Mesothelial cell of epicardium (in vitro differentiated cells): Measurements from ENCODE around the gene FMN2. TPM values are rescaled to one million over a fixed set of nuclear protein-coding genes. Genes with fewer than 3 reads are reported as not detected.
"Not testable (repeated sequence)": the region's sequence is repeated elsewhere in the genome, so short reads cannot be mapped to it uniquely, and the experiment has no call there.

ENCODE experiments used
- DNase-seq, 2 experiments: peaks; one replicate each; pipeline ENCODE4 v3.0.0; 2021; ENCODE audit warnings: low spot score in 2 of 2; ENCODE audit not compliant: unreplicated experiment in 2 of 2
- H3K27ac Mint-ChIP-seq: 2 replicates; pipeline ENCODE4 v1.8.0; 2021; ENCODE audit warnings: mixed read lengths
- H3K27me3 Mint-ChIP-seq: 2 replicates; pipeline ENCODE4 v1.8.0; 2021; ENCODE audit warnings: low read depth, mixed read lengths
- H3K36me3 Mint-ChIP-seq: 2 replicates; pipeline ENCODE4 v1.8.0; 2021; ENCODE audit warnings: mixed read lengths
- H3K4me1 Mint-ChIP-seq: 2 replicates; pipeline ENCODE4 v1.8.0; 2021; ENCODE audit warnings: mixed read lengths
- H3K4me3 Mint-ChIP-seq: 2 replicates; pipeline ENCODE4 v1.8.0; 2021; ENCODE audit warnings: mild to moderate bottlenecking, moderate library complexity, mixed read lengths
- H3K9me3 Mint-ChIP-seq: 2 replicates; pipeline ENCODE4 v1.8.0; 2021; ENCODE audit warnings: mixed read lengths
- total RNA-seq: library from RNA; stranded (reverse); gene quantifications from 3 replicates; pipeline ENCODE4 v1.2.1, GENCODE V29; 2021
- TF ChIP-seq, protein P1 (sequence below): fragments of 200-600 bp; sonication (generic); IDR thresholded peaks from one replicate; pipeline ENCODE4 v1.5.0; 2021; ENCODE audit warnings: antibody characterized with exemption; ENCODE audit not compliant: unreplicated experiment

Gene FMN2
- total RNA-seq, 1 donor from 2014 or later: 0.54 TPM

DNA sequence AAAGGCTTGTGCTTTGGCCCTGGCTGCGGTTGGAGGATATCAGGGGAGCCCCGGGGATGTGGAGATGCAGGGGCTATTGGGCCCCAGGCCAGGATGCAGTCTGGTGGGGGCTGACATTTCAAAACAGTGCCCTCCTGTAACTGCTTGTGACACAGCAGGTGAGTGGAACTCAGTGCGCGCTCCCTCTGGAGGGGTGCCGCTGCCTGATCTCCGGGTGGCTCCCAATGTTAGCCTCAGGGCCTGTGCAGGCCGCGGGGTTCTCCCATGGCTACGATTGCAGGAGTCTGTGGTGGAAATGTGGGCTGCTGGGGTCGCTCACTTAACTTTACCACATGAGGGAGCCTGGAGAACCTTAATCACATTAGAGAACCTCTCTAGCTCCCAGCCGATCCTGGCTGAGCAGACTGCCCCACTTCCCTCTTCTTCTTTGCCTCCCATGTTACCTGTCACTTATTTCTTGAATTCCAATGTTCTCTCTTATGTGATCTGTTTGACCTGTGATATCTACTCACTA lies 163.2 kb downstream of the FMN2 start:
- no peaks in the 10 kb centered on the region for H3K36me3 Mint-ChIP-seq
- TF ChIP-seq, protein P1, sequence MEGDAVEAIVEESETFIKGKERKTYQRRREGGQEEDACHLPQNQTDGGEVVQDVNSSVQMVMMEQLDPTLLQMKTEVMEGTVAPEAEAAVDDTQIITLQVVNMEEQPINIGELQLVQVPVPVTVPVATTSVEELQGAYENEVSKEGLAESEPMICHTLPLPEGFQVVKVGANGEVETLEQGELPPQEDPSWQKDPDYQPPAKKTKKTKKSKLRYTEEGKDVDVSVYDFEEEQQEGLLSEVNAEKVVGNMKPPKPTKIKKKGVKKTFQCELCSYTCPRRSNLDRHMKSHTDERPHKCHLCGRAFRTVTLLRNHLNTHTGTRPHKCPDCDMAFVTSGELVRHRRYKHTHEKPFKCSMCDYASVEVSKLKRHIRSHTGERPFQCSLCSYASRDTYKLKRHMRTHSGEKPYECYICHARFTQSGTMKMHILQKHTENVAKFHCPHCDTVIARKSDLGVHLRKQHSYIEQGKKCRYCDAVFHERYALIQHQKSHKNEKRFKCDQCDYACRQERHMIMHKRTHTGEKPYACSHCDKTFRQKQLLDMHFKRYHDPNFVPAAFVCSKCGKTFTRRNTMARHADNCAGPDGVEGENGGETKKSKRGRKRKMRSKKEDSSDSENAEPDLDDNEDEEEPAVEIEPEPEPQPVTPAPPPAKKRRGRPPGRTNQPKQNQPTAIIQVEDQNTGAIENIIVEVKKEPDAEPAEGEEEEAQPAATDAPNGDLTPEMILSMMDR: no peak
- H3K27ac Mint-ChIP-seq: no peak overlapping the region
- H3K27me3 Mint-ChIP-seq: no peaks in the 10 kb centered on the region
- H3K9me3 Mint-ChIP-seq: peaks cover 35% of the 10 kb centered on the region
- H3K4me3 Mint-ChIP-seq: no peak overlapping the region
- no peaks in the 10 kb centered on the region for H3K4me1 Mint-ChIP-seq
- DNase-seq: no peak

DNA sequence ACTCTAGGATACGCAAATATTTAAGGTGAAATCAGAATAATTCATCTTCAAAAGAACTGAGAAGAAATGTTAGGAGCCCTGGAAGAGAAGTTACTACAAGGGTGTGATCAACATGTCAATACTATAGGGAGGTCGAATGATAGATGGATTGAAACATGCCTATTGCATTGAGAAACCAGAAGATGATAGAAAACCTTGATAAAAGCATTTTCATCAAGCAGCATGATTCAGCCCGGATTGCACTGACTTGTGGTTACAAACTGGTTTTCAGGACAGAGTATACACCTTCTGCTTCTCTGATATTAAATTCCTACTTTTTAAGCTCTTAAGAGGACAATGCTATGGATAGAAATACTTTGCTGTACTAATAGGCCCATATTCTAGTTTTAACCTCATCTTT lies 164.2 kb downstream of the FMN2 start:
- no peak overlapping the region for H3K4me3 Mint-ChIP-seq
- TF ChIP-seq, protein P1: no peak
- no peaks in the 10 kb centered on the region for H3K27me3 Mint-ChIP-seq
- no peak overlapping the region for H3K27ac Mint-ChIP-seq
- no peak for DNase-seq
- H3K4me1 Mint-ChIP-seq: no peaks in the 10 kb centered on the region
- H3K9me3 Mint-ChIP-seq: peaks cover 31% of the 10 kb centered on the region
- no peaks in the 10 kb centered on the region for H3K36me3 Mint-ChIP-seq

DNA sequence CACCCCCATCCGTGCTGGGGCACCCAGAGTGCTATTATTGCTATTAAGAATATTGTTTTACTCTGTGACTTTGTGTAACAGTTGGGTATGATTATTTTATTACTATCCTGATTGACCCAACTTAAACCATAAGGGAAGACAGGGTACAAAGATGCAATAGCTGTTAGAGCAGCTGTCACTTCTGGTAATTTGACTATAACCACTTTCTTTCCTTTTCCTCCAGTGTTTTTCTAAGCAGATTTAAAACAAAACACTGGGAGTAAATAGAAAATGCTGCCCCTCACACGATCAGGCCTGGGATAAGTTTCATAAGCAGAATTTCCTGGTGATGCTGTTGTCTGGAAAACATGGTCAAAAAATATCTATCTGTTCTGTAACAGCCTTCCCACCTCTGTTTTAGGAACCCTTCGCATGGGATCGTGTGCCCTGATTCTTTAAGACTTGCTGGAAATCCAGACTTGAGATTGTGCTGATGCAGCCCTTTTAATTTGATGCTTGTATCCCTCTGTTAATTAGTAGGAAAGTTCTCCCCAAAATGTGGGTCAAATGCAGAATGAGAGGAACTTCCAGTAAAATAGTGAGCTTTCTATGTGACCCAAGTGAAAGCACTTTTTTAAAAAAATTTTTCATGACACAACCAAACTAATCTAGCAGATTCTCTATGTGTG lies 165.3 kb downstream of the FMN2 start:
- TF ChIP-seq, protein P1: no peak
- Mint-ChIP-seq H3K4me3 (no peak overlapping the region), H3K27ac (no peak overlapping the region), H3K36me3 (no peaks in the 10 kb centered on the region), H3K4me1 (no peaks in the 10 kb centered on the region), H3K9me3 (peaks cover 29% of the 10 kb centered on the region), H3K27me3 (no peaks in the 10 kb centered on the region)
- DNase-seq: no peak

DNA sequence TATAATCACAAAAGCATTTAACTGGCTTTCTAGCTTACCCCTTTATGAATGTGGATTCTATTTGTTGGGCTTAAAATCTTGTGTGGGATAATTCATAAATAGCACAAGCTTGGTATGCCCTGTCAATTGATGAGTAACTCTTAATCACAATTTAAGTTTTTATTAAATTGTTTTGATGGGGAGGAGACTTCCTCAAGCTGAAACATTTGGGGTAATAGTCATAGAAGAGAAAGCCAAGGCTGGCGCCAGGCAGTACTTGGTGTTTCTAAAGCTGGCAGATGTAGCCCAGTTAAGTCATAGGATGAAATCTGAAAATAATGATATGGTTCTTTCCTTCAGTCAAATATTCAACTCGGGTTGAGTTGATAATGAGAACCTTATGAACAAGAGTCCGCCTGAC lies 167.2 kb downstream of the FMN2 start:
- no peak overlapping the region for H3K4me3 Mint-ChIP-seq
- H3K9me3 Mint-ChIP-seq: peaks cover 13% of the 10 kb centered on the region
- no peak for DNase-seq
- TF ChIP-seq, protein P1: no peak
- no peak overlapping the region for H3K27ac Mint-ChIP-seq
- no peaks in the 10 kb centered on the region for H3K27me3 Mint-ChIP-seq
- H3K36me3 Mint-ChIP-seq: no peaks in the 10 kb centered on the region
- H3K4me1 Mint-ChIP-seq: no peaks in the 10 kb centered on the region

DNA sequence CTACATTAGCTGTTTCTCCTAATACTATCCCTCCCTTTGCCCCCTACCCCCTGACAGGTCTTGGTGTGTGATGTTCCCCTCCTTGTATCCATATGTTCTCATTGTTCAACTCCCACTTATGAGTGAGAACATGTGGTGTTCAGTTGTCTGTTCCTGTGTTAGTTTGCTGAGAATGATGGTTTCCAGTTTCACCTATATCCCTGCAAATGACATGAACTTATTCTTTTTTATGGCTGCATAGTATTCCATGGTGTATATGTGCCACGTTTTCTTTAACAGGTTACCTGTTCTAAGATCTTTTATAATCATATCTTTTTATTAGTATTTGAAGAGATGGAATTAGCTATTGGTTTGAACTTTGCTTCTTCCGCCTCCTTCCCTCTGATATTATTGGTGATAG lies 172.8 kb downstream of the FMN2 start:
- DNase-seq, H3K4me1 Mint-ChIP-seq, H3K27ac Mint-ChIP-seq, H3K4me3 Mint-ChIP-seq, H3K36me3 Mint-ChIP-seq, H3K27me3 Mint-ChIP-seq: not testable (repeated sequence)
- H3K9me3 Mint-ChIP-seq: peaks cover 28% of the 10 kb centered on the region

DNA sequence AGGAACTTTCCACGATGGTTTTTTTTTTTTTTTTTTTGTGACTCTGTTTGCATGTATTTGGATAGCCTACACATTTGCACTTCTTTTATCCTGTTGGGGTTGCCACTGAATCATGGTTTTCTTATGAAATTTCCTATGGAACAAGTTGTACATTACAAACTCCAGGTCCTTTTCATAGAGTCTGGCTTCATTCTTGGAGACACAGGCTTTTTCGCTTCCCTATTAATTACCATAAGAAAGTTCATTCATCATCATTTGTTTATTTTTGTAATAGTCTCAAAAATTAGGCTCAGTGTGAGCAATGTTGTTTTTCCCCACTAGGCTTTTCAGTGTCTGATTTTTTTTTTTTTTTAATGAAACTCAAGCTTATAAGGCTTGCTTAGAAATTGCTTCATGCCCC lies 179.4 kb downstream of the FMN2 start:
- no peak overlapping the region for H3K4me3 Mint-ChIP-seq
- H3K4me1 Mint-ChIP-seq: no peaks in the 10 kb centered on the region
- TF ChIP-seq, protein P1: peak; percentile 16
- H3K27ac Mint-ChIP-seq: no peak overlapping the region
- H3K9me3 Mint-ChIP-seq: peaks cover 22% of the 10 kb centered on the region
- no peaks in the 10 kb centered on the region for H3K36me3 Mint-ChIP-seq
- peaks cover 2% of the 10 kb centered on the region for H3K27me3 Mint-ChIP-seq
- DNase-seq: no peak
